HCT116 (cell line): ENCODE measurements around the gene HOXA13.

Experiments used
- EZH2 ChIP-seq: fragments of 200-600 bp; sonication (generic); IDR thresholded peaks from 2 replicates; pipeline ENCODE4 v1.6.1; 2017; ENCODE audit warnings: antibody characterized with exemption, mixed run types
- POLR2A ChIP-seq: IDR thresholded peaks from 2 replicates; pipeline ENCODE4 v1.7.0; 2011; ENCODE audit warnings: borderline replicate concordance; ENCODE audit not compliant: insufficient read depth, insufficient read length; ENCODE audit errors: extremely low read depth
- ZFX ChIP-seq: fragments of 450-650 bp; IDR thresholded peaks from 2 replicates; pipeline ENCODE4 v1.6.1; 2017
- TF ChIP-seq, protein P1 (sequence below), 3 experiments: fragments of 200-600 bp in 1 of 3; sonication (generic) in 1 of 3; IDR thresholded peaks in 2 of 3; conservative IDR thresholded peaks in 1 of 3; 2 replicates each; pipeline ENCODE4 v1.5.1; 2012 to 2017; ENCODE audit warnings: low read depth in 2 of 3, low read length in 2 of 3, antibody characterized with exemption in 1 of 3, borderline replicate concordance in 1 of 3, control low read depth in 1 of 3, mild to moderate bottlenecking in 1 of 3, mixed read lengths in 1 of 3, mixed run types in 1 of 3, moderate library complexity in 1 of 3; ENCODE audit not compliant: insufficient read depth in 1 of 3

DNA sequence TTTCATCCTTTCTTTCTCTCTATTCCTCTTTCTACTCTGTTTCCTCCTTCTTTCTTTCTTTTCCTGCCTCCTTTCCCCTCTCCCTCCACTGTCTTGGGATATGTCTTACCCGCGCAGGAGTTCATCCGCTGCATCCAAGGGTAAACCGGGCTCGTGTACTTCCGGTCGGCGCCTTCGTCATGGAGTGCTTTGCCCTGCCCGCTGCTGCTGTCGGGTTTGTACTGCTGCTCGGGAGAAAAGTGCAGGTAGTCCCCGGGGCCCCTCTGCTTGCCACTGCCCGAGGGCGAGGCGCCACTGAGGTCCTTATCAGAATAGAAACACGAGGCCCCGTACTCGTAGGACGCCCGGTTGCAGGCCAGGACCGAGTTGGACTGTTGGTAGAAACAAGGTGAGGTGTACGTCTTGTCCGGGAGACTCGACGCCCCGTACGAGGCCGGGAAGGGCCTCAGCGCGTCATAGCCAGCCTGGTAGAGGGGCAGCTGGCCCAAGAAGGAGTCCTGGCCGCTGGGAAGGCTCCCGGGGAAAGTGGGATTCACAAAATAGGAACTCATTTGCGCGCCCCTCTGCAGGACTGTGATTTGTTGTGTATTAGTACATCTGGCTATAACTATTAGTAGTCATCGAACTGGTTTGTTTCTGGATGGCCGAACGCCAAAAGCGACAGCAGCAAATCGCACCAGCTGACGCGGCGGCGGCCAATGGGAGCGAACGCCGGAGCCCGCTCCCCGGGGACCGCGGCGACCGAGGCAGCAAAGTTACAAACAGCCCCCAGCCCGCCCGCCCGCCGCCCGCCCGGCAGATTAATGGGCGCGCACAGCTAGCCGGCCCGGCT, 52.5 kb downstream of the HOXA13 start, which contains the start of gene HOXA6:
- TF ChIP-seq EZH2: no peak
- TF ChIP-seq, protein P1, sequence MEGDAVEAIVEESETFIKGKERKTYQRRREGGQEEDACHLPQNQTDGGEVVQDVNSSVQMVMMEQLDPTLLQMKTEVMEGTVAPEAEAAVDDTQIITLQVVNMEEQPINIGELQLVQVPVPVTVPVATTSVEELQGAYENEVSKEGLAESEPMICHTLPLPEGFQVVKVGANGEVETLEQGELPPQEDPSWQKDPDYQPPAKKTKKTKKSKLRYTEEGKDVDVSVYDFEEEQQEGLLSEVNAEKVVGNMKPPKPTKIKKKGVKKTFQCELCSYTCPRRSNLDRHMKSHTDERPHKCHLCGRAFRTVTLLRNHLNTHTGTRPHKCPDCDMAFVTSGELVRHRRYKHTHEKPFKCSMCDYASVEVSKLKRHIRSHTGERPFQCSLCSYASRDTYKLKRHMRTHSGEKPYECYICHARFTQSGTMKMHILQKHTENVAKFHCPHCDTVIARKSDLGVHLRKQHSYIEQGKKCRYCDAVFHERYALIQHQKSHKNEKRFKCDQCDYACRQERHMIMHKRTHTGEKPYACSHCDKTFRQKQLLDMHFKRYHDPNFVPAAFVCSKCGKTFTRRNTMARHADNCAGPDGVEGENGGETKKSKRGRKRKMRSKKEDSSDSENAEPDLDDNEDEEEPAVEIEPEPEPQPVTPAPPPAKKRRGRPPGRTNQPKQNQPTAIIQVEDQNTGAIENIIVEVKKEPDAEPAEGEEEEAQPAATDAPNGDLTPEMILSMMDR (IDR thresholded peaks at IDR 0.05 in 2 of 3, conservative IDR thresholded peaks at IDR 0.05 in 1 of 3; ENCODE audit: borderline replicate concordance in 1 of 3, insufficient read depth in 1 of 3, low read depth in 2 of 3, low read length in 2 of 3): no peak
- TF ChIP-seq ZFX: no peak
- no peak for TF ChIP-seq POLR2A
